HEK293 (cell line): ENCODE results near the gene LRRC8B.

Experiments
- CTCF ChIP-seq: fragments of 450-650 bp; formaldehyde crosslinking; IDR thresholded peaks from 2 replicates; pipeline ENCODE4 v1.5.1; 2016; ENCODE audit warnings: missing biosample characterization, missing genetic modification characterization
- KLF1 ChIP-seq: fragments of 450-650 bp; formaldehyde crosslinking; IDR thresholded peaks from 2 replicates; pipeline ENCODE4 v1.5.1; 2016; ENCODE audit warnings: missing biosample characterization, missing genetic modification characterization
- PATZ1 ChIP-seq: fragments of 450-650 bp; formaldehyde crosslinking; IDR thresholded peaks from 2 replicates; pipeline ENCODE4 v1.5.1; 2016; ENCODE audit warnings: missing biosample characterization, missing genetic modification characterization
- SP2 ChIP-seq: fragments of 450-650 bp; formaldehyde crosslinking; IDR thresholded peaks from 2 replicates; pipeline ENCODE4 v1.5.1; 2016; ENCODE audit warnings: missing biosample characterization, missing genetic modification characterization
- TCF7L2 ChIP-seq: IDR thresholded peaks from 2 replicates; pipeline ENCODE4 v1.6.1; 2011; ENCODE audit warnings: low read depth, mild to moderate bottlenecking, inconsistent platforms, low read length, moderate library complexity, borderline replicate concordance
- ZNF221 ChIP-seq: fragments of 450-650 bp; formaldehyde crosslinking; IDR thresholded peaks from 2 replicates; pipeline ENCODE4 v1.5.1; 2017; ENCODE audit warnings: missing biosample characterization, missing genetic modification characterization, borderline replicate concordance
- ZNF274 ChIP-seq, 2 experiments: fragments of 200-500 bp in 1 of 2; fragments of 450-650 bp in 1 of 2; sonication (Bioruptor generic) in 1 of 2; formaldehyde crosslinking in 1 of 2; IDR thresholded peaks; 2 replicates each; pipeline versions ENCODE4 v1.5.1 to v1.6.1; 2014 to 2016; ENCODE audit warnings: borderline replicate concordance in 1 of 2, inconsistent platforms in 1 of 2, low read length in 1 of 2, missing biosample characterization in 1 of 2, missing genetic modification characterization in 1 of 2
- ZNF311 ChIP-seq: fragments of 450-650 bp; formaldehyde crosslinking; IDR thresholded peaks from 2 replicates; pipeline ENCODE4 v1.5.1; 2017; ENCODE audit warnings: missing biosample characterization, missing genetic modification characterization, borderline replicate concordance
- ZNF391 ChIP-seq: fragments of 450-650 bp; formaldehyde crosslinking; IDR thresholded peaks from 2 replicates; pipeline ENCODE4 v1.5.1; 2016; ENCODE audit warnings: low read depth, missing biosample characterization, missing genetic modification characterization, borderline replicate concordance
- ZNF513 ChIP-seq: fragments of 450-650 bp; IDR thresholded peaks from 2 replicates; pipeline ENCODE4 v1.5.1; 2018; ENCODE audit warnings: missing biosample characterization, missing genetic modification characterization
- ZNF571 ChIP-seq: fragments of 450-650 bp; formaldehyde crosslinking; IDR thresholded peaks from 2 replicates; pipeline ENCODE4 v1.5.0; 2017; ENCODE audit warnings: missing biosample characterization, missing genetic modification characterization
- TF ChIP-seq, protein P1 (sequence below): IDR thresholded peaks from 2 replicates; pipeline ENCODE4 v1.6.1; 2011; ENCODE audit warnings: mild to moderate bottlenecking, low read depth, low read length, borderline replicate concordance

DNA sequence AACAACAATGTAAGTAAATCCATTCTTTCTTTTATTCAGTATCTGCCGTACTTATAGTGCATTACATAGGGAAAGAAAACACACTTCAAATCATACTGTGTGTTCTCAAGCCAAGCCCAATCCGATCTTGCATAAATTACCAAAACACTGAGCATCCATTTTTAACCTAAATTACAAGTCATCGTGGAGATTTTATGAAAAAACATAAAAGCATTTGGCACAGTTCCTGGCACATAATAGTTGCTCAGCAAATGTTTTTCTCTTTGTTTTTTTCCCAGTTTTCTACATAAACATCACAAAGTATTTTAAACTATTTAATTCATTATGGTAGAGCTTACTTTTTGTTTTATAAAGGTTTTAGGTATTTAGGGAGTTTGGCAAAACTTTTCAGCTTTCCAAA, 60.2 kb downstream of the LRRC8B start:
- TF ChIP-seq ZNF221 (tag by site-specific recombination), result no peak
- no peak for TF ChIP-seq CTCF (tag by site-specific recombination)
- no peak for TF ChIP-seq PATZ1 (tag by site-specific recombination)
- TF ChIP-seq ZNF571 (tag by site-specific recombination), result no peak
- TF ChIP-seq SP2 (tag by site-specific recombination), result no peak
- TF ChIP-seq ZNF391 (tag by site-specific recombination), result no peak
- TF ChIP-seq ZNF311, result no peak
- TF ChIP-seq ZNF513 (tag by site-specific recombination), result no peak
- no peak for TF ChIP-seq ZNF274 (IDR thresholded peaks at IDR 0.05; ENCODE audit: low read length)
- TF ChIP-seq ZNF274 (tag by site-specific recombination; IDR thresholded peaks at IDR 0.05; ENCODE audit: borderline replicate concordance), result no peak
- TF ChIP-seq, protein P1, sequence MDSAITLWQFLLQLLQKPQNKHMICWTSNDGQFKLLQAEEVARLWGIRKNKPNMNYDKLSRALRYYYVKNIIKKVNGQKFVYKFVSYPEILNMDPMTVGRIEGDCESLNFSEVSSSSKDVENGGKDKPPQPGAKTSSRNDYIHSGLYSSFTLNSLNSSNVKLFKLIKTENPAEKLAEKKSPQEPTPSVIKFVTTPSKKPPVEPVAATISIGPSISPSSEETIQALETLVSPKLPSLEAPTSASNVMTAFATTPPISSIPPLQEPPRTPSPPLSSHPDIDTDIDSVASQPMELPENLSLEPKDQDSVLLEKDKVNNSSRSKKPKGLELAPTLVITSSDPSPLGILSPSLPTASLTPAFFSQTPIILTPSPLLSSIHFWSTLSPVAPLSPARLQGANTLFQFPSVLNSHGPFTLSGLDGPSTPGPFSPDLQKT, result no peak
- no peak for TF ChIP-seq TCF7L2
- TF ChIP-seq KLF1, result no peak
